Measurements from ENCODE around the gene HBEGF. TPM values are rescaled to one million over a fixed set of nuclear protein-coding genes. Genes with fewer than 3 reads are reported as not detected.

The HBEGF gene
- total and polyA plus RNA-seq, 10 of the 15 experiments (the other 5 are each of a cell fraction or from before 2014, with no cell fraction given) = 0.87 to 3.1 (median 2.1) TPM

DNA sequence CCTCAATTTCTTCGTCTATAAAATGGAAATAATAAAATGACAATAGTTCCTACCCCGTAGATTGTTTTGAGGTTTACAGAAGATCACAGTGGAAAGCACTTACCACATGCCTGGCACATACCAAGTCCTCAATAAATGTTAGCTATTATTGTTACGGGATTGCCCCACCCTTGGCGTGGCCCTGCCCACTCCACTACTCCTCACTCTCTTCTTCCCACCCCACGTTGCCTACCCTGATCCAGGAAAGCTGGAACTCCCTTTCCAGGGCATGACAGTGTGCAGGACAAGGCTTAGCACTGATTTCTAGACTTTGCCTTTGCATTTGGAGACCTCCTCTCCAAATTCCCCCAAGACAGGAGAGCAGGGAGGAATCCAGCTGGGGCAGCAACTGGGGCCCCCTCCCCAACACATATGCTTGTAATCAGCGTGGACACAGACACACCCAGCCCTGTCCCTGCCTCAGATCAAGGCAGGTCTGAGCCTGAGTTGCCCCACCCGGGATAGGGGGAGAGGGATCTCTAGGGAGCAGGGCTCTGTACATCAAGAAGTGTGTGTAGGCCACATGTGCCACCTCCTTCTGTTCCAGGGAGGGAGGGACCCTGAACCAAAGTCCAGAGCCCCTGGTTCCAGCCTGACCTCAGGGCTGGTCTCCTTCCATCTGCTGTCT lies 20.3 kb upstream of the HBEGF start:
- WGBS (ENCODE audit: insufficient coverage, insufficient replicate concordance, low lambda C conversion rate, missing lambda C conversion rate) = 41% methylated on average over 7 of the region's 7 CpGs
- CTCF ChIA-PET = interaction anchor here (0.6 to 2.4 kb wide), 10 partner anchors 8 to 353 kb away, joined by 3 to 10 read pairs (median 4); no protein-coding TSS in a partner anchor
- no peak for FAIRE-seq
- no peak overlapping the region for H2AFZ ChIP-seq (ENCODE audit: control insufficient read depth, low read depth, low read length)
- H3K4me3 ChIP-seq = no peak overlapping the region
- RAD21 ChIA-PET (ENCODE audit: unreplicated experiment) = interaction anchor here (0.9 to 4.9 kb wide), 2 partner anchors 35 to 354 kb away, joined by 3 to 34 read pairs; partner anchors contain the start of gene ANKHD1
- no peaks in the 10 kb centered on the region for H3K9me3 ChIP-seq (replicated peaks; ENCODE audit: control insufficient read depth, insufficient read depth, low read length)
- TF ChIP-seq, protein P1, sequence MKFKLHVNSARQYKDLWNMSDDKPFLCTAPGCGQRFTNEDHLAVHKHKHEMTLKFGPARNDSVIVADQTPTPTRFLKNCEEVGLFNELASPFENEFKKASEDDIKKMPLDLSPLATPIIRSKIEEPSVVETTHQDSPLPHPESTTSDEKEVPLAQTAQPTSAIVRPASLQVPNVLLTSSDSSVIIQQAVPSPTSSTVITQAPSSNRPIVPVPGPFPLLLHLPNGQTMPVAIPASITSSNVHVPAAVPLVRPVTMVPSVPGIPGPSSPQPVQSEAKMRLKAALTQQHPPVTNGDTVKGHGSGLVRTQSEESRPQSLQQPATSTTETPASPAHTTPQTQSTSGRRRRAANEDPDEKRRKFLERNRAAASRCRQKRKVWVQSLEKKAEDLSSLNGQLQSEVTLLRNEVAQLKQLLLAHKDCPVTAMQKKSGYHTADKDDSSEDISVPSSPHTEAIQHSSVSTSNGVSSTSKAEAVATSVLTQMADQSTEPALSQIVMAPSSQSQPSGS (IDR thresholded peaks at IDR 0.05; ENCODE audit: low read length) = no peak
- TF ChIP-seq IKZF1 (conservative IDR thresholded peaks at IDR 0.05) (no peak), HDAC6 (IDR thresholded peaks at IDR 0.05; ENCODE audit: unreplicated experiment) (no peak), RB1 (IDR thresholded peaks at IDR 0.05; ENCODE audit: borderline replicate concordance) (no peak), STAT1 (conservative IDR thresholded peaks at IDR 0.05) (no peak), CREM (IDR thresholded peaks at IDR 0.05; ENCODE audit: low read depth) (no peak), KLF5 (IDR thresholded peaks at IDR 0.05; ENCODE audit: partially characterized antibody) (no peak), IKZF2 (IDR thresholded peaks at IDR 0.05) (no peak), GATAD2B (conservative IDR thresholded peaks at IDR 0.05; ENCODE audit: low read depth) (no peak), NRF1 (conservative IDR thresholded peaks at IDR 0.05; ENCODE audit: low read depth, low read length) (no peak), MEF2A (IDR thresholded peaks at IDR 0.05; ENCODE audit: insufficient read depth, low read depth, low read length) (no peak), SMC3 (IDR thresholded peaks at IDR 0.05; ENCODE audit: borderline replicate concordance, low read length) (no peak), MYB (IDR thresholded peaks at IDR 0.05; ENCODE audit: borderline replicate concordance, low read depth, low read length) (no peak), ZNF274 (IDR thresholded peaks at IDR 0.05; ENCODE audit: insufficient read depth, insufficient read length) (no peak), CBFB (IDR thresholded peaks at IDR 0.05; ENCODE audit: low read depth) (no peak)
- TF ChIP-seq, protein P2, sequence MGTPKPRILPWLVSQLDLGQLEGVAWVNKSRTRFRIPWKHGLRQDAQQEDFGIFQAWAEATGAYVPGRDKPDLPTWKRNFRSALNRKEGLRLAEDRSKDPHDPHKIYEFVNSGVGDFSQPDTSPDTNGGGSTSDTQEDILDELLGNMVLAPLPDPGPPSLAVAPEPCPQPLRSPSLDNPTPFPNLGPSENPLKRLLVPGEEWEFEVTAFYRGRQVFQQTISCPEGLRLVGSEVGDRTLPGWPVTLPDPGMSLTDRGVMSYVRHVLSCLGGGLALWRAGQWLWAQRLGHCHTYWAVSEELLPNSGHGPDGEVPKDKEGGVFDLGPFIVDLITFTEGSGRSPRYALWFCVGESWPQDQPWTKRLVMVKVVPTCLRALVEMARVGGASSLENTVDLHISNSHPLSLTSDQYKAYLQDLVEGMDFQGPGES (IDR thresholded peaks at IDR 0.05) = no peak
- TF ChIP-seq, protein P3, sequence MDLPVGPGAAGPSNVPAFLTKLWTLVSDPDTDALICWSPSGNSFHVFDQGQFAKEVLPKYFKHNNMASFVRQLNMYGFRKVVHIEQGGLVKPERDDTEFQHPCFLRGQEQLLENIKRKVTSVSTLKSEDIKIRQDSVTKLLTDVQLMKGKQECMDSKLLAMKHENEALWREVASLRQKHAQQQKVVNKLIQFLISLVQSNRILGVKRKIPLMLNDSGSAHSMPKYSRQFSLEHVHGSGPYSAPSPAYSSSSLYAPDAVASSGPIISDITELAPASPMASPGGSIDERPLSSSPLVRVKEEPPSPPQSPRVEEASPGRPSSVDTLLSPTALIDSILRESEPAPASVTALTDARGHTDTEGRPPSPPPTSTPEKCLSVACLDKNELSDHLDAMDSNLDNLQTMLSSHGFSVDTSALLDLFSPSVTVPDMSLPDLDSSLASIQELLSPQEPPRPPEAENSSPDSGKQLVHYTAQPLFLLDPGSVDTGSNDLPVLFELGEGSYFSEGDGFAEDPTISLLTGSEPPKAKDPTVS (IDR thresholded peaks at IDR 0.05; ENCODE audit: low read depth, low read length) = no peak
- intact Hi-C loops (cut with micrococcal nuclease; ENCODE audit: unreplicated experiment) = no loop called here
- SMC1A ChIA-PET (ENCODE audit: uncharacterized antibody, unreplicated experiment) = interaction anchor here (0.6 to 1.2 kb wide), 2 partner anchors 105 to 353 kb away, joined by 3 to 4 read pairs; no protein-coding TSS in a partner anchor
- in situ Hi-C loops (cut with MboI) = no loop called here
- no TSS peak for BruUV-seq (replicated peaks)
- POLR2A ChIA-PET = interaction anchor here (1.1 kb wide), 1 partner anchor 34 kb away, joined by 3 read pairs; no protein-coding TSS in a partner anchor
- H3K4me1 ChIP-seq (ENCODE audit: control insufficient read depth, insufficient read depth, low read length) = no peaks in the 10 kb centered on the region; the same call in 1 of the 2 replicates
- H3K9ac ChIP-seq (ENCODE audit: control insufficient read depth, insufficient read depth, low read length) = no peak overlapping the region
- no peaks in the 10 kb centered on the region for H3K27me3 ChIP-seq (replicated peaks in 1 of 2; ENCODE audit: control insufficient read depth in 2 of 2, insufficient read depth in 2 of 2, low read length in 1 of 2)
- no peaks in the 10 kb centered on the region for H4K20me1 ChIP-seq (ENCODE audit: control insufficient read depth, insufficient read depth)
- H3K79me2 ChIP-seq (ENCODE audit: control insufficient read depth, insufficient read depth, low read length) = no peaks in the 10 kb centered on the region
- H3K27ac ChIP-seq (ENCODE audit: control insufficient read depth, insufficient read depth) = no peak overlapping the region
- ATAC-seq = no peak
- no peaks in the 10 kb centered on the region for H3K36me3 ChIP-seq (ENCODE audit: control insufficient read depth in 2 of 2, insufficient read depth in 2 of 2, low read length in 1 of 2)
- no peak for DNase-seq (ENCODE audit: low read depth, low spot score)
- H3K4me2 ChIP-seq (ENCODE audit: control insufficient read depth, insufficient read depth) = no peak overlapping the region

Measured in GM12878 (cell line).